Upper lobe of right lung (tissue), 1 donor: ENCODE data around the gene MLXIP. TPM values are rescaled to one million over a fixed set of nuclear protein-coding genes. Genes with fewer than 3 reads are reported as not detected.

Experiments
- ATAC-seq: fragments of 200-7000 bp; cut with Tn5 transposase; one replicate; pipeline ENCODE4 v1.9.1; 2020; ENCODE audit warnings: mild to moderate bottlenecking, moderate library complexity
- DNase-seq: peaks from one replicate; pipeline ENCODE4 v3.0.0-alpha.2; 2020
- H3K27ac ChIP-seq: fragments of 200-600 bp; one replicate; pipeline ENCODE4 v1.8.0; 2022
- H3K27me3 ChIP-seq: fragments of 200-600 bp; one replicate; pipeline ENCODE4 v1.8.0; 2022; ENCODE audit warnings: mild to moderate bottlenecking
- H3K36me3 ChIP-seq: fragments of 200-600 bp; one replicate; pipeline ENCODE4 v1.8.0; 2022
- H3K4me1 ChIP-seq: fragments of 200-600 bp; one replicate; pipeline ENCODE4 v1.8.0; 2022
- H3K4me3 ChIP-seq: fragments of 200-600 bp; one replicate; pipeline ENCODE4 v1.8.0; 2022; ENCODE audit warnings: mild to moderate bottlenecking
- H3K9me3 ChIP-seq: fragments of 200-600 bp; one replicate; pipeline ENCODE4 v1.8.0; 2022
- intact Hi-C: fragments of 100-400 bp; cut with DNase I; formaldehyde crosslinking; loops from one replicate; pipeline ENCODE4 v1.11.0; 2022
- total RNA-seq: library from RNA; stranded (reverse); fragmentation: NEBNext Ultra II Directional; extraction: Animal tissue kit (Norgen Biotek cat#: 25700); gene quantifications from one replicate; pipeline ENCODE4 v1.2.1, GENCODE V29; 2021
- TF ChIP-seq, protein P1 (sequence below): fragments of 200-600 bp; IDR thresholded peaks from one replicate; pipeline ENCODE4 v1.8.0; 2022; ENCODE audit warnings: antibody characterized with exemption
- donor health status: DM: no; HTN: yes; CAD: no; lungs with severe emphysema.

MLXIP gene
- total RNA-seq, 1 donor from 2014 or later, result 57.4 TPM

DNA sequence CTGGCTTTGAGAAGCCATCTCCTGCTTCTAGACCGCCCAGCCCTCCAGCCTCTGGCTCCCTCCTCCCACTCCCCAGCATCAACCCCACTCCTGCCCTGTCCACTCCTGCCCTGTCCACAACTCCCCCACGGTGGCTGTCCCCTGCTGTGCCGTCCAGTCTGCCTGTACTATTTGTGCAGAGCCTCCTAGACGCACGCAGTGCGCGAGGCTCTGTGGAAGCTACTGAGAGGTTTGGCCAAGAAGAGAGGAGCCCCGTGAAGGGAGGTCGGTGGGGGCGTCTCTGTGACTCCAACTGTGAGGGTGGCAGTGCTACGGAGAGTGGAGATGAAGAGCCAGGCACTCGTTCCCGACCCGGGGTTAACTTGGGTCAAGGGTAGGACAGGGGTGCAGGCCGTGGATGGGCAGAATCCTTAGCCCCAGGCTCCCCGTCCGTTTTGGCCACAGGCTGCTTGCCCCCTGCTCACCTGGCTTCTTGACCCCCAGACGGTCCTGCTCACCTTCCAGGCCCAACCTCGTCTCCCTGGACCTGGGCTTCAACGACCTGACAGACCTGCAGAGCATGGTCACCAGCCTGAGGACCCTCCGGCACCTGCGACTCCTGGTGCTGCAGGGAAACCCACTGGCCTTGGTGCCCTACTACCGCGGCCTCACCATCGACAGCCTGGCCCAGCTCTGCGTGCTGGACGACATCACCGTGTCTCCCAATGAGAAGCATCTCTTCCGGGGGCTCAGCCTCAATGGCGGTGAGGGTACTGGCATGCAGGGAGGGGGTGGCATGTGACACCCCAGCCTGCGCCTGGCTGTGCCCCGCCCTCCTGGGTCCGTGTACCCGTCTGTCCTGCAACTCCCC is 111.3 kb downstream of the MLXIP start:
- Histone ChIP-seq H3K4me1 (no peaks in the 10 kb centered on the region), H3K36me3 (no peaks in the 10 kb centered on the region), H3K9me3 (no peaks in the 10 kb centered on the region), H3K27me3 (no peaks in the 10 kb centered on the region), H3K27ac (no peak overlapping the region), H3K4me3 (no peak overlapping the region)
- no peak for ATAC-seq
- TF ChIP-seq, protein P1, sequence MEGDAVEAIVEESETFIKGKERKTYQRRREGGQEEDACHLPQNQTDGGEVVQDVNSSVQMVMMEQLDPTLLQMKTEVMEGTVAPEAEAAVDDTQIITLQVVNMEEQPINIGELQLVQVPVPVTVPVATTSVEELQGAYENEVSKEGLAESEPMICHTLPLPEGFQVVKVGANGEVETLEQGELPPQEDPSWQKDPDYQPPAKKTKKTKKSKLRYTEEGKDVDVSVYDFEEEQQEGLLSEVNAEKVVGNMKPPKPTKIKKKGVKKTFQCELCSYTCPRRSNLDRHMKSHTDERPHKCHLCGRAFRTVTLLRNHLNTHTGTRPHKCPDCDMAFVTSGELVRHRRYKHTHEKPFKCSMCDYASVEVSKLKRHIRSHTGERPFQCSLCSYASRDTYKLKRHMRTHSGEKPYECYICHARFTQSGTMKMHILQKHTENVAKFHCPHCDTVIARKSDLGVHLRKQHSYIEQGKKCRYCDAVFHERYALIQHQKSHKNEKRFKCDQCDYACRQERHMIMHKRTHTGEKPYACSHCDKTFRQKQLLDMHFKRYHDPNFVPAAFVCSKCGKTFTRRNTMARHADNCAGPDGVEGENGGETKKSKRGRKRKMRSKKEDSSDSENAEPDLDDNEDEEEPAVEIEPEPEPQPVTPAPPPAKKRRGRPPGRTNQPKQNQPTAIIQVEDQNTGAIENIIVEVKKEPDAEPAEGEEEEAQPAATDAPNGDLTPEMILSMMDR, result no peak
- no peak for DNase-seq
- intact Hi-C loops, result no loop called here

DNA sequence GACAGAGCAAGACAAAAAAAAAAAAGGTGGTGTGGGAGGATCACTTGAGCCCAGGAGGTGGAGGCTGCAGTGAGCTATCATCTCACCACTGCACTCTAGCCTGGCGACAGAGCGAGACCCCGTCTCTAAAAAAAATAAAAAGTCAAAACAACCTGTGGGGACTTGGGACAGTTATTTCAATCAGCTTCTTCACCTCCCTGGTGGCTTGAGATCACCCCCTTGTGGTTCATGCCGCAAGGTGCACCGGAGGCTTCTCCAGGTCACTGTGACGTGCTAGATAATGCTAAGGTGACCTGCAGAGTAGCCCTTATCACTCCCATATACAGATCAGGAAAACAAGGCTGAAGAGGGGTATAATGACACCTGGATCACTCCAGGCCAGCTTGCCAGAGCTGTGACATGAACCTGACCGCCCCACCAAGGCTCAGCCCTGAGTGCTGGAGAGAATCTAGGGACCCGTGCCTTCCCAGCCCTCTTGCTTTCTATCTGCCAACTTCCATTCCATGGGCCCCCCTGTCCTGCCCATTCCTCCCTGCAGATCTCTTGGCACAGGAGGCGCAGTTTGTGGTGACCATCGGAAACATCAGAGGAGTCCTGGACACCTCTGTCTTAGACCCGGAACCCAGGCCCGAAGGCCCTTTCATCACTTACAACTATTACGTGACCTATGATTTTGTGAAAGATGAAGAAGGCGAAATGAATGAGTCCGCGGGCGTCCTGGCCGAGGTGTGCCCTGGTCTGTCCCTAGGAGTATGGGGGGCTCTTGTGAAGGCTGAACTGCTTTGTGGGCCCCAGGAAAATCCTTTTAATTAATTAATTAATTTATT is 112.5 kb downstream of the MLXIP start:
- Histone ChIP-seq H3K27me3 (no peaks in the 10 kb centered on the region), H3K4me3 (no peak overlapping the region), H3K4me1 (no peaks in the 10 kb centered on the region), H3K36me3 (no peaks in the 10 kb centered on the region), H3K9me3 (no peaks in the 10 kb centered on the region), H3K27ac (no peak overlapping the region)
- DNase-seq (peak; percentile 76), ATAC-seq (peak; percentile 89)
- TF ChIP-seq, protein P1, result peak; percentile 70
- intact Hi-C loops, result no loop called here

DNA sequence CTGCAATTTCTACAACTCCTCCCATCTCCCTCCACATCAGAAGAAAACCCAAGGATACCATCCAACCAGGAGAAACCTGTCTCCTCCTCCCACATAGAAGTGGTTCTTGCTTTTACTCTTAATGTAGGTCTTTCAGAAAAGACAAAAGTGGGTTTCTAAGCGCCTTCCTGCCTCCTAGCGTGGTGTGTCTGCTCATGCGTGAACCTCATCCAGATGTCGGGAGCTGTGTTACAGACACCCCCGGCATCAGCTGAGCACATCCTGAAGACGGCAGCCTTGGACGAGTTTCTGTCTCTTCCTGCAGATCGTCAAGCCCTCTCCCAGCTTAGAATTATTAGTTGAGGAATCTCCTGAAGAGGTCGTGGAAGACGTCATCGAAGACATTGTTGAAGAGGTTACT is 113.9 kb downstream of the MLXIP start:
- TF ChIP-seq, protein P1, result no peak
- no peak for DNase-seq

DNA sequence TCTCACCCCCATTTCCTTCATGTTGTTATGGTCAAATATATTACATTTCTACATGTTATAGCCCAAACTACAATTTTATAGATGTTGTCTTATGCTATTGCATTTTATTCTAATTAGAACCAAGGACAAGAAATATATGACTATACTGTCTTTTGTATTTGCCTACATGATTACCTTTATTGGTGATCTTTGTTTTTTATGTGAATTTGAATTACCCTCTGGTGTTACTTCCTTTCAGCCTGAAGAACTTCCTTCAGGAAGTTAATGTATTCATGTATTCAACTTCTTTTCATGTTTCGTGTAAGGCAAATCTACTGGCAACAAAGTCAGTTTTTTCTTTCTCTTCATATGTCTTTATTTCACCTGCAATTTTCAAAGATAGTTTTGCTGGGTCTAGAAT is 116.2 kb downstream of the MLXIP start:
- H3K36me3 ChIP-seq, result no peaks in the 10 kb centered on the region
- intact Hi-C loops, result no loop called here
- no peaks in the 10 kb centered on the region for H3K4me1 ChIP-seq
- H3K27me3 ChIP-seq, result peaks cover 14% of the 10 kb centered on the region
- H3K27ac ChIP-seq, result no peak overlapping the region
- H3K4me3 ChIP-seq, result no peak overlapping the region
- no peaks in the 10 kb centered on the region for H3K9me3 ChIP-seq
- TF ChIP-seq, protein P1, result no peak
- ATAC-seq (no peak), DNase-seq (no peak)

More for the DNA sequence above, 113.9 kb downstream of the MLXIP start:
- no peak overlapping the region for H3K4me3 ChIP-seq
- intact Hi-C loops, result no loop called here
- H3K27me3 ChIP-seq, result no peaks in the 10 kb centered on the region
- H3K4me1 ChIP-seq, result no peaks in the 10 kb centered on the region
- no peak for ATAC-seq
- no peak overlapping the region for H3K27ac ChIP-seq
- no peaks in the 10 kb centered on the region for H3K9me3 ChIP-seq
- H3K36me3 ChIP-seq, result no peaks in the 10 kb centered on the region

DNA sequence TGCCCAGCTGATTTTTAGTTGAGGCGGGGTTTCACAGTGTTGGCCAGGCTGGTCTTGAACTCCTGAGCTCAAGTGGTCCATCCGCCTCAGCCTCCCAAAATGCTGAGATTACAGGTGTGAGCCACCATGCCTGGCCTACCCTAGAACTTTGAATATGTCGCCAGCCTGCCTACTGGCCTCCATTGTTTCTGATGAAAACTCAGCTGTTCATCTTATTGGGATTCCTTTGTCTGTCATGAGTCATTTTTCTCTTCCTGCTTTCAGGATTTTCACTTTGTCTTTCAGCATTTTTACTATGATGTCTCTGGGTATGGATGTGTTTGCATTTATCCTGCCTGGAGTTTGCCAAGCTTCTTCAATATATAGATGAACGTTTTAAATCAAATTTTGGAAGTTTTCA is 116.8 kb downstream of the MLXIP start:
- Histone ChIP-seq H3K36me3 (no peaks in the 10 kb centered on the region), H3K4me1 (no peaks in the 10 kb centered on the region), H3K27ac (no peak overlapping the region), H3K27me3 (peaks cover 20% of the 10 kb centered on the region), H3K4me3 (no peak overlapping the region), H3K9me3 (no peaks in the 10 kb centered on the region)
- intact Hi-C loops, result no loop called here
- DNase-seq, result no peak
- TF ChIP-seq, protein P1, result no peak
- no peak for ATAC-seq

Other genes with a start within 250 kb of the MLXIP start
- gene HPD, start 219.9 kb upstream of the MLXIP start, total RNA-seq, result 1.8 TPM
- 43.4 TPM for gene PSMD9, start 190.0 kb upstream of the MLXIP start, total RNA-seq
- 2.5 TPM for gene CFAP251, start 160.2 kb upstream of the MLXIP start, total RNA-seq
- gene BCL7A, start 56.9 kb upstream of the MLXIP start, total RNA-seq, result 11.4 TPM
- not detected for gene IL31, start 95.5 kb downstream of the MLXIP start, total RNA-seq
- not detected for gene LRRC43, start 104.4 kb downstream of the MLXIP start, total RNA-seq
- 0.46 TPM for gene B3GNT4, start 125.0 kb downstream of the MLXIP start, total RNA-seq
- gene DIABLO, start 147.3 kb downstream of the MLXIP start, total RNA-seq, result 31.9 TPM
- 17.7 TPM for gene VPS33A, start 187.7 kb downstream of the MLXIP start, total RNA-seq